Stimulated activated CD4-positive, alpha-beta T cell treated with anti-CD3 and anti-CD28 coated beads, Interleukin-15, amount 100 ng/mL, for 1 hour (primary cell): ENCODE measurements around the gene ZNF891.

ENCODE experiments used
- DNase-seq, 2 donors: peaks; one replicate each; pipeline ENCODE4 v3.0.0-alpha.2; 2020; ENCODE audit warnings: low read depth in 1 of 2, low spot score in 1 of 2

ZNF891 gene

DNA sequence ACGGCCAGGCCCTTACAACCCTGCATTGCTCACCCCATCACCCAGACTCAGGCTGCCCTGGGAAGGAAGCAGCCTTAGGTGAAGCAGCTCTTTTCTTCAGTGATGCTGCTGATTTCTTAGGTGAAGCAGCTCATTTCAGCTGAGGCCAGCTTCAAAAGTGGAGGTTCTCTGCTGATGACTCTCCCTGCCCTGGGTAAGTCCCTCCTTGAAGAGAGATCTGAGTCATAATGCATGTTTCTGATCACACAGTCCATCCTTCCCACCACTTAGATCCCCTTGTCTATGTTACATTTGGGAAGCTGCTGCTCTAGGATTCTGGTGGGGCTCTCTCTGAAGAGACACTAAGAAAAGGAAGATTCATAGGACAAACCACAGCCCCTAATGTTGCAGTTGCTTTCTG, 66.5 kb downstream of the ZNF891 start:
- DNase-seq = no peak

DNA sequence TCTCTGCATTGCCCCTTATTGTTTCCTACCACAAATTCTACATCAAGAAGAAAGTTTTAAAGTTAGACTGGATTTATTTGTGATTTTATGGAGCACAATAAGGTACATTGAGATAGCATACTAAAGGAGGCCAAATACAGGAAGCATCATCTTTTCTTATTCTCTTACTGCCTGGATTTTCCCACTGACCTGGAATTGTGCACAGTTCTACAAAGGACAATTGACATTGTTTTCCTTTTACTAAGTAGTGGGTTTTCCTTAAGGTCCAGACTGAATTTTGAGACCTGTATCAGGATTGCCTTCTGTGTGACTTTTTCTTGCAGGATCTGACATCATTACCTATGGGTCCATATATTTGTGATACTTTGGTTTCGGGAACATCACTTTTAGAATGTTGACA, 68.1 kb downstream of the ZNF891 start:
- no peak for DNase-seq

DNA sequence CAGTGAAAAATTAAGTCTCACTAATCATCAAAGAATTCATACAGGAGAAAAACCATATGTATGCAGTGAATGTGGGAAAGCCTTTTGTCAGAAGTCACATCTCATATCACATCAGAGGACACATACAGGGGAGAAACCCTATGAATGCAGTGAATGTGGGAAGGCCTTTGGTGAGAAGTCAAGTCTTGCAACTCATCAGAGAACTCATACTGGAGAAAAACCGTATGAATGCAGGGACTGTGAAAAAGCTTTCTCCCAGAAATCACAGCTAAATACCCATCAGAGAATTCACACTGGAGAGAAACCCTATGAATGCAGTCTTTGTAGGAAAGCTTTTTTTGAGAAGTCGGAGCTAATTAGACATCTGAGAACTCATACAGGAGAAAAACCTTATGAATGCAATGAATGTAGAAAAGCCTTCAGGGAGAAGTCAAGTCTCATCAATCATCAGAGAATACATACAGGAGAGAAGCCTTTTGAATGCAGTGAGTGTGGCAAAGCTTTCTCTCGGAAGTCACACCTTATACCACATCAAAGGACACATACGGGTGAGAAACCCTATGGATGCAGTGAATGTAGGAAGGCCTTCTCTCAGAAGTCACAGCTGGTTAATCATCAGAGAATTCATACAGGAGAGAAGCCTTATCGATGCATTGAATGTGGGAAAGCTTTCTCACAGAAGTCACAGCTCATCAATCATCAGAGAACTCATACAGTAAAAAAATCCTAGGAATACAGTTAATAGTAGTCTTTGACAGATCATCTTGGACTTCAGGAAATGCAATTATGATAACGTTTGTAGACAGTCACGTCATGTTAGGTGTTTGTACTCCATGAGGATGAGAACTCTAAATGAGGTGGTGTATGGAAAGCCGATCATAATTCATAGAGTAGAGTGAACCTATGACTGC, 71.6 kb downstream of the ZNF891 start:
- no peak for DNase-seq

DNA sequence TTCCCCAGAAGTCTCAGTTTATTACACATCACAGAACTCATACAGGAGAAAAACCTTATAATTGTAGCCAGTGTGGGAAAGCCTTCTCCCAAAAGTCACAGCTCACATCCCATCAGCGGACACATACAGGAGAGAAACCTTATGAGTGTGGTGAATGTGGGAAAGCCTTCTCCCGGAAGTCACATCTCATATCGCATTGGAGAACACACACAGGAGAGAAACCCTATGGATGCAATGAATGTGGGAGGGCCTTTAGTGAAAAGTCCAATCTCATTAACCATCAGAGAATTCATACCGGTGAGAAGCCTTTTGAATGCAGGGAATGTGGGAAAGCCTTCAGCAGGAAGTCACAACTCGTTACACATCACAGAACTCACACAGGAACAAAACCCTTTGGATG, 72.6 kb downstream of the ZNF891 start:
- DNase-seq = no peak
